ENCODE data around the gene MOB1A. TPM values are rescaled to one million over a fixed set of nuclear protein-coding genes. Genes with fewer than 3 reads are reported as not detected.

The MOB1A gene
- total RNA-seq, 1 donor from 2014 or later = 96.4 TPM

GRCh38 chr2:74103763-74104162, 74.9 kb downstream of the MOB1A start:
- TF ChIP-seq CTCF (IDR thresholded peaks at IDR 0.05; ENCODE audit: unreplicated experiment) = no peak
- Mint-ChIP-seq H3K4me3 (no peak overlapping the region), H3K27me3 (ENCODE audit: low read depth) (no peaks in the 10 kb centered on the region), H3K36me3 (peaks cover 25% of the 10 kb centered on the region), H3K4me1 (no peaks in the 10 kb centered on the region), H3K27ac (no peak overlapping the region), H3K9me3 (no peaks in the 10 kb centered on the region)
- no peak for DNase-seq (ENCODE audit: low spot score in 2 of 2, unreplicated experiment in 2 of 2)

Other genes with a start within 250 kb of the MOB1A start
- 39.6 to 42.6 TPM (median 41.2 TPM) in 3 replicates for gene TET3, start 194.0 kb downstream of the MOB1A start, total RNA-seq
- 15.4 to 17.0 TPM (median 17.0 TPM) in 3 replicates for gene BOLA3, start 31.0 kb downstream of the MOB1A start, total RNA-seq
- 35.3 to 39.1 TPM (median 37.9 TPM) in 3 replicates for gene MTHFD2, start 19.7 kb upstream of the MOB1A start, total RNA-seq
- 7.5 to 9.3 TPM (median 9.2 TPM) in 3 replicates for gene SLC4A5, start 164.5 kb upstream of the MOB1A start, total RNA-seq
- gene DCTN1, start 201.4 kb upstream of the MOB1A start, total RNA-seq = 125 to 136 TPM (median 132 TPM) in 3 replicates
- 4.7 to 8.8 TPM (median 6.0 TPM) in 3 replicates for gene C2orf81, start 242.7 kb upstream of the MOB1A start, total RNA-seq
- gene WDR54, start 242.9 kb upstream of the MOB1A start, total RNA-seq = 20.2 to 25.0 TPM (median 23.7 TPM) in 3 replicates